ENCODE results near the gene SAFB. TPM values are rescaled to one million over a fixed set of nuclear protein-coding genes. Genes with fewer than 3 reads are reported as not detected.

The SAFB gene
- total RNA-seq, 1 experiment from 2014 or later, result 143 TPM

DNA sequence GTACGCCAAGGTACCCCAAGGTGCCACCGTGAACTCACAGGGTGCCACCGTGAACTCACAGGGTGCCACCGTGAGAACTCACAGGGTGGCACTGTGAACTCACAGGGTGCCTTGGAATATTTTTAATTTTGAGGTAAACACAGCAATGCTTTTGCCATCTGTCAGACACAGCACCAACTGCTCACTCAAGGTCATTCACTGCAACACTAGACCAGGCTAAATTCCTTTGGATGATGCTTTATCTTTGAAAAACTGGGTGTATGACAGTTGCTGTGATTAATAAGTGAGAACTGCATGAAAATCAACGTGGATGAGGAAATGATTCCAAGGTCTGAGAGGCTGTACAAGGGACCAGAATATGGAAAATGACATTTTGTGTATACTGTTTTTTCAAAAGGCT, 19.3 kb upstream of the SAFB start:
- ChIA-PET CTCF (no interaction called here), POLR2A (no interaction called here), RAD21 (ENCODE audit: low non-redundant PET in 1 of 2, low total read pairs in 2 of 2, uncharacterized antibody in 2 of 2, unreplicated experiment in 2 of 2) (no interaction called here)
- Histone ChIP-seq H3K36me3 (ENCODE audit: control insufficient read depth in 1 of 2, insufficient read depth in 2 of 2, low read length in 2 of 2) (peaks cover 75% of the 10 kb centered on the region in 2 experiments), H3K4me1 (ENCODE audit: control insufficient read depth in 1 of 2, insufficient read depth in 2 of 2, low read length in 2 of 2) (no peaks in the 10 kb centered on the region), H3K4me2 (ENCODE audit: low read length) (no peak overlapping the region), H3K27me3 (ENCODE audit: insufficient read depth, low read length) (no peaks in the 10 kb centered on the region), H3K9me2 (ENCODE audit: insufficient read depth) (no peaks in the 10 kb centered on the region), H3K4me3 (replicated peaks in 1 of 2; ENCODE audit: low read depth in 1 of 2, low read length in 2 of 2) (no peak overlapping the region), H3K79me2 (ENCODE audit: insufficient read depth, low read length) (peaks cover 79% of the 10 kb centered on the region), H3K9ac (ENCODE audit: low read length) (no peak overlapping the region), H4K20me1 (ENCODE audit: insufficient read depth) (peaks cover 4% of the 10 kb centered on the region; the same call in 1 of the 2 replicates), H3K27ac (ENCODE audit: low read depth, low read length) (no peak overlapping the region), H3K9me3 (ENCODE audit: control insufficient read depth in 1 of 2, insufficient read depth in 1 of 2, low read depth in 1 of 2, low read length in 2 of 2) (no peaks in the 10 kb centered on the region), H2AFZ (ENCODE audit: low read depth, low read length, poor library complexity, severe bottlenecking) (no peak overlapping the region)
- DNase-seq (ENCODE audit: low read depth, low spot score), result no peak
- no peak for TF ChIP-seq RAD21 (IDR thresholded peaks at IDR 0.05; ENCODE audit: low read depth)
- no peak for TF ChIP-seq EZH2phosphoT487 (IDR thresholded peaks at IDR 0.05; ENCODE audit: borderline replicate concordance)
- TF ChIP-seq, protein P1, sequence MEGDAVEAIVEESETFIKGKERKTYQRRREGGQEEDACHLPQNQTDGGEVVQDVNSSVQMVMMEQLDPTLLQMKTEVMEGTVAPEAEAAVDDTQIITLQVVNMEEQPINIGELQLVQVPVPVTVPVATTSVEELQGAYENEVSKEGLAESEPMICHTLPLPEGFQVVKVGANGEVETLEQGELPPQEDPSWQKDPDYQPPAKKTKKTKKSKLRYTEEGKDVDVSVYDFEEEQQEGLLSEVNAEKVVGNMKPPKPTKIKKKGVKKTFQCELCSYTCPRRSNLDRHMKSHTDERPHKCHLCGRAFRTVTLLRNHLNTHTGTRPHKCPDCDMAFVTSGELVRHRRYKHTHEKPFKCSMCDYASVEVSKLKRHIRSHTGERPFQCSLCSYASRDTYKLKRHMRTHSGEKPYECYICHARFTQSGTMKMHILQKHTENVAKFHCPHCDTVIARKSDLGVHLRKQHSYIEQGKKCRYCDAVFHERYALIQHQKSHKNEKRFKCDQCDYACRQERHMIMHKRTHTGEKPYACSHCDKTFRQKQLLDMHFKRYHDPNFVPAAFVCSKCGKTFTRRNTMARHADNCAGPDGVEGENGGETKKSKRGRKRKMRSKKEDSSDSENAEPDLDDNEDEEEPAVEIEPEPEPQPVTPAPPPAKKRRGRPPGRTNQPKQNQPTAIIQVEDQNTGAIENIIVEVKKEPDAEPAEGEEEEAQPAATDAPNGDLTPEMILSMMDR (IDR thresholded peaks at IDR 0.05 in 2 of 3, conservative IDR thresholded peaks at IDR 0.05 in 1 of 3; ENCODE audit: borderline replicate concordance in 1 of 3, insufficient read depth in 1 of 3, low read depth in 2 of 3, low read length in 2 of 3), result no peak
- no peak for TF ChIP-seq SP1 (IDR thresholded peaks at IDR 0.05; ENCODE audit: low read depth)
- no peak for TF ChIP-seq ZFX (IDR thresholded peaks at IDR 0.05)
- TF ChIP-seq, protein P2, sequence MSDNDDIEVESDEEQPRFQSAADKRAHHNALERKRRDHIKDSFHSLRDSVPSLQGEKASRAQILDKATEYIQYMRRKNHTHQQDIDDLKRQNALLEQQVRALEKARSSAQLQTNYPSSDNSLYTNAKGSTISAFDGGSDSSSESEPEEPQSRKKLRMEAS (IDR thresholded peaks at IDR 0.05), result no peak
- no peak for TF ChIP-seq EZH2 (IDR thresholded peaks at IDR 0.05)
- TF ChIP-seq, protein P3, sequence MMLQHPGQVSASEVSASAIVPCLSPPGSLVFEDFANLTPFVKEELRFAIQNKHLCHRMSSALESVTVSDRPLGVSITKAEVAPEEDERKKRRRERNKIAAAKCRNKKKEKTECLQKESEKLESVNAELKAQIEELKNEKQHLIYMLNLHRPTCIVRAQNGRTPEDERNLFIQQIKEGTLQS (IDR thresholded peaks at IDR 0.05), result no peak
- TF ChIP-seq SRF (IDR thresholded peaks at IDR 0.05; ENCODE audit: low read depth), result no peak
- TF ChIP-seq ZNF274 (IDR thresholded peaks at IDR 0.05; ENCODE audit: low read depth, low read length), result no peak
- intact Hi-C loops (cut with micrococcal nuclease), result no loop called here
- ATAC-seq, result no peak
- no TSS peak for BruUV-seq (replicated peaks)
